Activated B cell treated with CpG ODN at 0.5 μM for 24 hours (primary cell): ENCODE data around the gene SLC25A29. TPM values are rescaled to one million over a fixed set of nuclear protein-coding genes. Genes with fewer than 3 reads are reported as not detected.

Source experiments
- ATAC-seq: fragments of 200-7000 bp; cut with Tn5 transposase; one replicate; pipeline ENCODE4 v1.10.0; 2021; ENCODE audit warnings: low read depth, mild to moderate bottlenecking, moderate library complexity
- CTCF ChIA-PET: fragments of 350-600 bp; sonication (Branson Sonifier 250); formaldehyde crosslinking; loops from one replicate; lab custom pipeline; 2021; ENCODE audit warnings: antibody characterized with exemption; lab: Charles Lee
- POLR2A ChIA-PET: fragments of 350-600 bp; sonication (Branson Sonifier 250); formaldehyde crosslinking; loops from one replicate; lab custom pipeline; 2021; ENCODE audit warnings: antibody characterized with exemption; lab: Charles Lee
- DNase-seq: peaks from one replicate; pipeline ENCODE4 v3.0.0; 2022
- H3K27ac Mint-ChIP-seq: one replicate; pipeline ENCODE4 v1.8.0; 2020; ENCODE audit warnings: mixed read lengths
- H3K27me3 Mint-ChIP-seq: one replicate; pipeline ENCODE4 v1.8.0; 2021; ENCODE audit warnings: mixed read lengths
- H3K36me3 Mint-ChIP-seq: one replicate; pipeline ENCODE4 v1.8.0; 2021; ENCODE audit warnings: low read depth, mixed read lengths
- H3K4me1 Mint-ChIP-seq: one replicate; pipeline ENCODE4 v1.8.0; 2021; ENCODE audit warnings: mixed read lengths
- H3K4me3 Mint-ChIP-seq: one replicate; pipeline ENCODE4 v1.8.0; 2020; ENCODE audit warnings: mild to moderate bottlenecking, mixed read lengths
- H3K9me3 Mint-ChIP-seq: one replicate; pipeline ENCODE4 v1.8.0; 2020; ENCODE audit warnings: mixed read lengths
- CTCF ChIP-seq: fragments of 200-600 bp; IDR thresholded peaks from one replicate; pipeline ENCODE4 v1.8.0; 2022; ENCODE audit warnings: antibody characterized with exemption, mild to moderate bottlenecking
- intact Hi-C: fragments of 100-400 bp; cut with micrococcal nuclease; formaldehyde crosslinking; loops from one replicate; pipeline ENCODE4 v1.15.1; 2024
- total RNA-seq: library from RNA; stranded (reverse); gene quantifications from 2 replicates; pipeline ENCODE4 v1.2.3, GENCODE V29; 2022

The SLC25A29 gene
- total RNA-seq, 1 donor from 2014 or later = 28.8 TPM

GRCh38 chr14:100262545-100262944 is 43.7 kb downstream of the SLC25A29 start:
- DNase-seq (no peak), ATAC-seq (no peak)
- Mint-ChIP-seq H3K4me3 (peak overlapping the region; percentile 41), H3K4me1 (peaks cover 72% of the 10 kb centered on the region), H3K27me3 (no peaks in the 10 kb centered on the region), H3K27ac (peak overlapping the region; percentile 53), H3K9me3 (no peaks in the 10 kb centered on the region), H3K36me3 (peaks cover 46% of the 10 kb centered on the region)
- TF ChIP-seq CTCF = no peak
- CTCF ChIA-PET = no interaction called here
- intact Hi-C loops = no loop called here
- POLR2A ChIA-PET = no interaction called here

GRCh38 chr14:100261621-100262020 is 44.6 kb downstream of the SLC25A29 start:
- no peak for DNase-seq
- Mint-ChIP-seq H3K9me3 (no peaks in the 10 kb centered on the region), H3K36me3 (peaks cover 43% of the 10 kb centered on the region), H3K27ac (peak overlapping the region; percentile 74), H3K4me1 (peaks cover 76% of the 10 kb centered on the region), H3K4me3 (no peak overlapping the region), H3K27me3 (no peaks in the 10 kb centered on the region)
- peak; percentile 21 for ATAC-seq
- TF ChIP-seq CTCF = no peak
- CTCF ChIA-PET = no interaction called here
- POLR2A ChIA-PET = interaction anchor here (1.0 to 1.6 kb wide), 2 partner anchors 15 to 20 kb away, joined by 3 to 4 read pairs; no protein-coding TSS in a partner anchor
- intact Hi-C loops = no loop called here

GRCh38 chr14:100256339-100256895 is 49.8 kb downstream of the SLC25A29 start:
- CTCF ChIA-PET = no interaction called here
- no peak for DNase-seq

GRCh38 chr14:100252684-100253083 is 53.6 kb downstream of the SLC25A29 start:
- H3K27me3 Mint-ChIP-seq = no peaks in the 10 kb centered on the region
- peaks cover 13% of the 10 kb centered on the region for H3K36me3 Mint-ChIP-seq
- no peaks in the 10 kb centered on the region for H3K9me3 Mint-ChIP-seq
- POLR2A ChIA-PET = no interaction called here
- no peak overlapping the region for H3K27ac Mint-ChIP-seq
- intact Hi-C loops = no loop called here
- DNase-seq (no peak), ATAC-seq (no peak)
- CTCF ChIA-PET = no interaction called here
- no peak for TF ChIP-seq CTCF
- no peak overlapping the region for H3K4me3 Mint-ChIP-seq
- H3K4me1 Mint-ChIP-seq = peaks cover 75% of the 10 kb centered on the region

More at GRCh38 chr14:100256339-100256895, 49.8 kb downstream of the SLC25A29 start:
- Mint-ChIP-seq H3K9me3 (no peaks in the 10 kb centered on the region), H3K27me3 (no peaks in the 10 kb centered on the region), H3K4me3 (peak overlapping the region; percentile 3), H3K27ac (peak overlapping the region; percentile 70), H3K4me1 (peaks cover 80% of the 10 kb centered on the region), H3K36me3 (peaks cover 8% of the 10 kb centered on the region)
- POLR2A ChIA-PET = interaction anchor here (1.1 kb wide), 1 partner anchor 120 kb away, joined by 3 read pairs; no protein-coding TSS in a partner anchor
- TF ChIP-seq CTCF = no peak
- intact Hi-C loops = loop anchor here (1.0 to 2.0 kb wide), 2 partner anchors 9 to 16 kb away; no protein-coding TSS in a partner anchor
- ATAC-seq = peak; percentile 79

- Mint-ChIP-seq H3K4me3 (no peak overlapping the region), H3K36me3 (peaks cover 9% of the 10 kb centered on the region), H3K9me3 (no peaks in the 10 kb centered on the region), H3K4me1 (peaks cover 75% of the 10 kb centered on the region), H3K27ac (no peak overlapping the region), H3K27me3 (no peaks in the 10 kb centered on the region)
- intact Hi-C loops = no loop called here
- TF ChIP-seq CTCF = no peak
- ChIA-PET POLR2A (interaction anchor here (0.7 kb wide), 1 partner anchor 44 kb away, joined by 4 read pairs; no protein-coding TSS in a partner anchor), CTCF (no interaction called here)
- DNase-seq = no peak
- ATAC-seq = no peak
Observed at GRCh38 chr14:100250732-100251465, 55.3 kb downstream of the SLC25A29 start.
